Activated T-cell treated with anti-CD3 and anti-CD28 coated beads, Interleukin-2, amount 50 U/mL, for 24 hours (primary cell): ENCODE data around the gene FAM83B.

Experiments used
- DNase-seq: peaks from one replicate; pipeline ENCODE4 v3.0.0-alpha.2; 2020
- H3K27ac Mint-ChIP-seq: 2 replicates; pipeline ENCODE4 v1.8.0; 2020; ENCODE audit warnings: mild to moderate bottlenecking, mixed read lengths
- H3K27me3 Mint-ChIP-seq: 2 replicates; pipeline ENCODE4 v1.8.0; 2020; ENCODE audit warnings: mixed read lengths
- H3K36me3 Mint-ChIP-seq: 2 replicates; pipeline ENCODE4 v1.8.0; 2020; ENCODE audit warnings: low read depth, mixed read lengths
- H3K4me1 Mint-ChIP-seq: 2 replicates; pipeline ENCODE4 v1.8.0; 2020; ENCODE audit warnings: low read depth, mixed read lengths
- H3K4me3 Mint-ChIP-seq: 2 replicates; pipeline ENCODE4 v1.8.0; 2020; ENCODE audit warnings: mild to moderate bottlenecking, moderate library complexity, mixed read lengths
- H3K9me3 Mint-ChIP-seq: 2 replicates; pipeline ENCODE4 v1.8.0; 2020; ENCODE audit warnings: mixed read lengths

Gene FAM83B

GRCh38 chr6:54830216-54830615 is 16.4 kb upstream of the FAM83B start:
- H3K36me3 Mint-ChIP-seq: no peaks in the 10 kb centered on the region
- no peak overlapping the region for H3K4me3 Mint-ChIP-seq
- peaks cover 13% of the 10 kb centered on the region for H3K9me3 Mint-ChIP-seq
- no peak overlapping the region for H3K27ac Mint-ChIP-seq
- H3K27me3 Mint-ChIP-seq: no peaks in the 10 kb centered on the region
- DNase-seq: no peak
- no peaks in the 10 kb centered on the region for H3K4me1 Mint-ChIP-seq

GRCh38 chr6:54835176-54835575 is 11.4 kb upstream of the FAM83B start:
- Mint-ChIP-seq H3K9me3 (peaks cover 19% of the 10 kb centered on the region), H3K27ac (no peak overlapping the region), H3K4me1 (no peaks in the 10 kb centered on the region), H3K4me3 (no peak overlapping the region), H3K27me3 (no peaks in the 10 kb centered on the region), H3K36me3 (no peaks in the 10 kb centered on the region)
- DNase-seq: no peak

GRCh38 chr6:54846857-54847674 is 495 bp downstream of the FAM83B start:
- no peaks in the 10 kb centered on the region for H3K4me1 Mint-ChIP-seq
- peaks cover 6% of the 10 kb centered on the region for H3K9me3 Mint-ChIP-seq
- DNase-seq: no peak
- no peak overlapping the region for H3K4me3 Mint-ChIP-seq
- no peak overlapping the region for H3K27ac Mint-ChIP-seq
- peaks cover 28% of the 10 kb centered on the region for H3K27me3 Mint-ChIP-seq
- no peaks in the 10 kb centered on the region for H3K36me3 Mint-ChIP-seq

- H3K27me3 Mint-ChIP-seq: peaks cover 28% of the 10 kb centered on the region
- H3K9me3 Mint-ChIP-seq: peaks cover 8% of the 10 kb centered on the region
- no peak overlapping the region for H3K27ac Mint-ChIP-seq
- H3K4me3 Mint-ChIP-seq: no peak overlapping the region
- no peaks in the 10 kb centered on the region for H3K4me1 Mint-ChIP-seq
- DNase-seq: no peak
- no peaks in the 10 kb centered on the region for H3K36me3 Mint-ChIP-seq
Observed at GRCh38 chr6:54847799-54848597, 1.4 kb downstream of the FAM83B start.

- Mint-ChIP-seq H3K36me3 (no peaks in the 10 kb centered on the region), H3K4me1 (no peaks in the 10 kb centered on the region)
Observed at GRCh38 chr6:54850114-54850513, 3.5 kb downstream of the FAM83B start.

GRCh38 chr6:54856129-54856528 is 9.6 kb downstream of the FAM83B start:
- H3K9me3 Mint-ChIP-seq: peaks cover 3% of the 10 kb centered on the region
- no peak for DNase-seq
- H3K27me3 Mint-ChIP-seq: no peaks in the 10 kb centered on the region
- H3K4me1 Mint-ChIP-seq: no peaks in the 10 kb centered on the region
- H3K4me3 Mint-ChIP-seq: no peak overlapping the region
- no peaks in the 10 kb centered on the region for H3K36me3 Mint-ChIP-seq
- H3K27ac Mint-ChIP-seq: no peak overlapping the region

More at GRCh38 chr6:54850114-54850513, 3.5 kb downstream of the FAM83B start:
- Mint-ChIP-seq H3K27ac (no peak overlapping the region), H3K4me3 (no peak overlapping the region), H3K27me3 (peaks cover 26% of the 10 kb centered on the region), H3K9me3 (peaks cover 8% of the 10 kb centered on the region)
- DNase-seq: no peak

- Mint-ChIP-seq H3K36me3 (no peaks in the 10 kb centered on the region), H3K27ac (no peak overlapping the region), H3K4me3 (no peak overlapping the region)
Observed at GRCh38 chr6:54860132-54860531, 13.6 kb downstream of the FAM83B start.

GRCh38 chr6:54860739-54861138 is 14.2 kb downstream of the FAM83B start:
- H3K9me3 Mint-ChIP-seq: peaks cover 4% of the 10 kb centered on the region
- no peak overlapping the region for H3K4me3 Mint-ChIP-seq
- no peaks in the 10 kb centered on the region for H3K4me1 Mint-ChIP-seq
- no peak for DNase-seq
- no peaks in the 10 kb centered on the region for H3K36me3 Mint-ChIP-seq
- no peaks in the 10 kb centered on the region for H3K27me3 Mint-ChIP-seq
- no peak overlapping the region for H3K27ac Mint-ChIP-seq

More at GRCh38 chr6:54860132-54860531, 13.6 kb downstream of the FAM83B start:
- Mint-ChIP-seq H3K9me3 (peaks cover 4% of the 10 kb centered on the region), H3K27me3 (no peaks in the 10 kb centered on the region), H3K4me1 (no peaks in the 10 kb centered on the region)
- no peak for DNase-seq

GRCh38 chr6:54861905-54862616 is 15.5 kb downstream of the FAM83B start:
- Mint-ChIP-seq H3K4me3 (no peak overlapping the region), H3K4me1 (no peaks in the 10 kb centered on the region), H3K27ac (no peak overlapping the region), H3K36me3 (no peaks in the 10 kb centered on the region), H3K27me3 (no peaks in the 10 kb centered on the region), H3K9me3 (peaks cover 4% of the 10 kb centered on the region)
- no peak for DNase-seq

- H3K27ac Mint-ChIP-seq: no peak overlapping the region
- H3K36me3 Mint-ChIP-seq: no peaks in the 10 kb centered on the region
- no peak for DNase-seq
- no peaks in the 10 kb centered on the region for H3K4me1 Mint-ChIP-seq
- no peak overlapping the region for H3K4me3 Mint-ChIP-seq
- no peaks in the 10 kb centered on the region for H3K27me3 Mint-ChIP-seq
- peaks cover 4% of the 10 kb centered on the region for H3K9me3 Mint-ChIP-seq
Observed at GRCh38 chr6:54864272-54864671, 17.7 kb downstream of the FAM83B start.

- Mint-ChIP-seq H3K36me3 (no peaks in the 10 kb centered on the region), H3K27me3 (no peaks in the 10 kb centered on the region), H3K4me1 (no peaks in the 10 kb centered on the region), H3K4me3 (no peak overlapping the region), H3K9me3 (peaks cover 4% of the 10 kb centered on the region), H3K27ac (no peak overlapping the region)
- no peak for DNase-seq
Observed at GRCh38 chr6:54865091-54865631, 18.6 kb downstream of the FAM83B start.

GRCh38 chr6:54868556-54868955 is 22.0 kb downstream of the FAM83B start:
- no peaks in the 10 kb centered on the region for H3K27me3 Mint-ChIP-seq
- H3K9me3 Mint-ChIP-seq: peaks cover 10% of the 10 kb centered on the region
- H3K36me3 Mint-ChIP-seq: no peaks in the 10 kb centered on the region
- H3K4me1 Mint-ChIP-seq: no peaks in the 10 kb centered on the region
- no peak overlapping the region for H3K4me3 Mint-ChIP-seq
- no peak for DNase-seq
- H3K27ac Mint-ChIP-seq: no peak overlapping the region

GRCh38 chr6:54873599-54873998 is 27.0 kb downstream of the FAM83B start:
- no peaks in the 10 kb centered on the region for H3K4me1 Mint-ChIP-seq
- no peaks in the 10 kb centered on the region for H3K27me3 Mint-ChIP-seq
- no peak for DNase-seq
- H3K9me3 Mint-ChIP-seq: peaks cover 10% of the 10 kb centered on the region
- no peak overlapping the region for H3K27ac Mint-ChIP-seq
- H3K4me3 Mint-ChIP-seq: no peak overlapping the region
- H3K36me3 Mint-ChIP-seq: no peaks in the 10 kb centered on the region

GRCh38 chr6:54874349-54875048 is 27.9 kb downstream of the FAM83B start:
- no peak for DNase-seq
- Mint-ChIP-seq H3K36me3 (no peaks in the 10 kb centered on the region), H3K27me3 (no peaks in the 10 kb centered on the region), H3K9me3 (peaks cover 10% of the 10 kb centered on the region), H3K4me3 (no peak overlapping the region), H3K27ac (no peak overlapping the region), H3K4me1 (no peaks in the 10 kb centered on the region)
